CD4-positive, alpha-beta T cell (primary cell): ENCODE results near the gene SFMBT1. TPM values are rescaled to one million over a fixed set of nuclear protein-coding genes. Genes with fewer than 3 reads are reported as not detected.

Experiments
- ATAC-seq: fragments of 200-7000 bp; cut with Tn5 transposase; one replicate; pipeline ENCODE4 v1.10.0; 2022; ENCODE audit warnings: mild to moderate bottlenecking; ENCODE audit not compliant: poor library complexity
- CTCF ChIA-PET: fragments of 350-600 bp; sonication (Branson Sonifier 250); formaldehyde crosslinking; loops from one replicate; lab custom pipeline; 2021; ENCODE audit warnings: antibody characterized with exemption, inconsistent platforms; lab: Charles Lee
- POLR2A ChIA-PET: fragments of 350-600 bp; sonication (Branson Sonifier 250); formaldehyde crosslinking; loops from one replicate; lab custom pipeline; 2021; ENCODE audit warnings: antibody characterized with exemption, inconsistent platforms; lab: Charles Lee
- DNase-seq, 14 experiments: peaks; one replicate each; pipeline ENCODE4 v3.0.0-alpha.2; 2013 to 2020; ENCODE audit warnings: mixed read lengths in 2 of 14
- H3K27ac ChIP-seq, 2 donors: one replicate each; pipeline versions ENCODE4 v1.5.1 to v1.7.0; 2013; ENCODE audit warnings: low read length in 2 of 2, low read depth in 1 of 2, mild to moderate bottlenecking in 1 of 2
- H3K27me3 ChIP-seq, 2 experiments: 1 replicate in 1 of 2; 2 replicates in 1 of 2; pipeline versions ENCODE4 v1.6.1 to v1.7.0; 2013; ENCODE audit warnings: low read length in 2 of 2, control low read depth in 1 of 2, mild to moderate bottlenecking in 1 of 2, moderate library complexity in 1 of 2; ENCODE audit not compliant: insufficient read depth in 2 of 2, control insufficient read depth in 1 of 2
- H3K36me3 ChIP-seq: one replicate; pipeline ENCODE4 v1.6.1; 2013; ENCODE audit warnings: low read length, control low read depth; ENCODE audit not compliant: insufficient read depth
- H3K4me1 ChIP-seq: one replicate; pipeline ENCODE4 v1.6.1; 2013; ENCODE audit warnings: low read length, control low read depth; ENCODE audit not compliant: insufficient read depth
- H3K4me3 ChIP-seq: one replicate; pipeline ENCODE4 v1.5.1; 2013; ENCODE audit warnings: mild to moderate bottlenecking, low read length, moderate library complexity
- H3K9me3 ChIP-seq, 2 experiments: 1 replicate in 1 of 2; 2 replicates in 1 of 2; pipeline versions ENCODE4 v1.6.1 to v1.7.0; 2013; ENCODE audit warnings: low read length in 2 of 2, mild to moderate bottlenecking in 2 of 2, control low read depth in 1 of 2, moderate library complexity in 1 of 2; ENCODE audit not compliant: control insufficient read depth in 1 of 2, insufficient read depth in 1 of 2
- H3K27ac Mint-ChIP-seq: one replicate; pipeline ENCODE4 v1.8.0; 2020; ENCODE audit warnings: mixed read lengths
- H3K27me3 Mint-ChIP-seq: one replicate; pipeline ENCODE4 v1.8.0; 2021; ENCODE audit warnings: mixed read lengths
- H3K36me3 Mint-ChIP-seq: one replicate; pipeline ENCODE4 v1.8.0; 2021; ENCODE audit warnings: low read depth, mixed read lengths
- H3K4me1 Mint-ChIP-seq: one replicate; pipeline ENCODE4 v1.8.0; 2021; ENCODE audit warnings: low read depth, mixed read lengths
- H3K4me3 Mint-ChIP-seq: one replicate; pipeline ENCODE4 v1.8.0; 2020; ENCODE audit warnings: mild to moderate bottlenecking, mixed read lengths
- H3K9me3 Mint-ChIP-seq: one replicate; pipeline ENCODE4 v1.8.0; 2020; ENCODE audit warnings: mixed read lengths
- intact Hi-C, 2 experiments: fragments of 100-400 bp; cut with DNase I in 1 of 2; cut with micrococcal nuclease in 1 of 2; formaldehyde crosslinking; loops; one replicate each; pipeline versions ENCODE4 v1.15.1 to v1.9.0; 2023 to 2025; cut with DNase I, micrococcal nuclease
- total RNA-seq, 174 experiments: library from RNA in 2 of 174; stranded (reverse) in 2 of 174; gene quantifications; one replicate each; pipeline ENCODE4 v1.2.3 and lab custom pipeline; 2021 to 2026
- TF ChIP-seq, protein P1 (sequence below): fragments of 200-600 bp; IDR thresholded peaks from one replicate; pipeline ENCODE4 v1.8.0; 2022; ENCODE audit warnings: antibody characterized with exemption, mild to moderate bottlenecking

Gene SFMBT1
- total RNA-seq, 2 experiments from 2014 or later, result 54.3 to 55.9 TPM

- Histone ChIP-seq H3K4me1 (peaks cover 34% of the 10 kb centered on the region), H3K27ac (peak overlapping the region; percentile 69 to 88), H3K36me3 (no peaks in the 10 kb centered on the region), H3K9me3 (no peaks in the 10 kb centered on the region), H3K27me3 (no peaks in the 10 kb centered on the region), H3K4me3 (peak overlapping the region; percentile 91)
- DNase-seq (peak; percentile 33 to 92 (median 62)), ATAC-seq (peak; percentile 51)
- ChIA-PET POLR2A (interaction anchor here (0.6 to 5.6 kb wide), 22 partner anchors 11 to 302 kb away, joined by 3 to 129 read pairs (median 5); partner anchors contain the start of genes DCP1A, PRKCD and STIMATE), CTCF (interaction anchor here (0.8 to 2.9 kb wide), 4 partner anchors 38 to 153 kb away, joined by 3 to 15 read pairs (median 4); no protein-coding TSS in a partner anchor)
- Mint-ChIP-seq H3K27ac (peak overlapping the region; percentile 99), H3K36me3 (peaks cover 13% of the 10 kb centered on the region), H3K4me1 (peaks cover 59% of the 10 kb centered on the region), H3K4me3 (peak overlapping the region; percentile 95), H3K9me3 (no peaks in the 10 kb centered on the region), H3K27me3 (peaks cover 3% of the 10 kb centered on the region)
- intact Hi-C loops, result loop anchor here (1.0 to 5.0 kb wide), 6 partner anchors 27 to 358 kb away; partner anchors contain the start of genes GNL3 (in 1 of the 2), PBRM1 (in 1 of the 2) and STIMATE (in 1 of the 2)
- TF ChIP-seq, protein P1, sequence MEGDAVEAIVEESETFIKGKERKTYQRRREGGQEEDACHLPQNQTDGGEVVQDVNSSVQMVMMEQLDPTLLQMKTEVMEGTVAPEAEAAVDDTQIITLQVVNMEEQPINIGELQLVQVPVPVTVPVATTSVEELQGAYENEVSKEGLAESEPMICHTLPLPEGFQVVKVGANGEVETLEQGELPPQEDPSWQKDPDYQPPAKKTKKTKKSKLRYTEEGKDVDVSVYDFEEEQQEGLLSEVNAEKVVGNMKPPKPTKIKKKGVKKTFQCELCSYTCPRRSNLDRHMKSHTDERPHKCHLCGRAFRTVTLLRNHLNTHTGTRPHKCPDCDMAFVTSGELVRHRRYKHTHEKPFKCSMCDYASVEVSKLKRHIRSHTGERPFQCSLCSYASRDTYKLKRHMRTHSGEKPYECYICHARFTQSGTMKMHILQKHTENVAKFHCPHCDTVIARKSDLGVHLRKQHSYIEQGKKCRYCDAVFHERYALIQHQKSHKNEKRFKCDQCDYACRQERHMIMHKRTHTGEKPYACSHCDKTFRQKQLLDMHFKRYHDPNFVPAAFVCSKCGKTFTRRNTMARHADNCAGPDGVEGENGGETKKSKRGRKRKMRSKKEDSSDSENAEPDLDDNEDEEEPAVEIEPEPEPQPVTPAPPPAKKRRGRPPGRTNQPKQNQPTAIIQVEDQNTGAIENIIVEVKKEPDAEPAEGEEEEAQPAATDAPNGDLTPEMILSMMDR, result no peak
Observed at GRCh38 chr3:53044711-53045517, 959 bp downstream of the SFMBT1 start.

DNA sequence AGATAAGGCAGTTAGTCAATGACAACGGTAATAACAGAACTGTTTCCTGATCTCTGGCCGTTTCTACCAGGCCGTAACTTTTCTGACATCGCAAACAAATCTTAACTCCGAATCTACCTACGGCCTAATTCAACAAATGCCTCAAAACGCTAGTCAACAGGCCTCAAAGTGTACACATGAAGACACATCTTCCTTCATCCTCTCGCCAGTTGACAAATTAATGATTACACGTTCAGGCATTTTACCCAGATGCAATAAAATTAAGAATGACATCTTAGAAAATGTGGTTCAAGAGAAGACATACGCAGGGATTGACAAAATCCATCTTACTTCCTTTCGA lies 1.5 kb downstream of the SFMBT1 start:
- Mint-ChIP-seq H3K4me1 (peaks cover 64% of the 10 kb centered on the region), H3K27ac (peak overlapping the region; percentile 99), H3K36me3 (peaks cover 13% of the 10 kb centered on the region), H3K9me3 (no peaks in the 10 kb centered on the region), H3K4me3 (peak overlapping the region; percentile 95), H3K27me3 (peaks cover 3% of the 10 kb centered on the region)
- ChIA-PET POLR2A (interaction anchor here (0.8 to 5.6 kb wide), 16 partner anchors 11 to 303 kb away, joined by 3 to 129 read pairs (median 5); partner anchors contain the start of gene DCP1A), CTCF (interaction anchor here (1.1 kb wide), 1 partner anchor 38 kb away, joined by 3 read pairs; no protein-coding TSS in a partner anchor)
- Histone ChIP-seq H3K36me3 (no peaks in the 10 kb centered on the region), H3K9me3 (no peaks in the 10 kb centered on the region), H3K4me1 (peaks cover 38% of the 10 kb centered on the region), H3K4me3 (peak overlapping the region; percentile 91), H3K27me3 (no peaks in the 10 kb centered on the region), H3K27ac (peak overlapping the region; percentile 69 to 88)
- DNase-seq (peak in 2 of 14 experiments; percentile 5 to 12), ATAC-seq (no peak)
- intact Hi-C loops, result loop anchor here (1.0 to 5.0 kb wide), 4 partner anchors 28 to 147 kb away; partner anchors contain the start of gene STIMATE (in 1 of the 2)
- TF ChIP-seq, protein P1, result no peak

DNA sequence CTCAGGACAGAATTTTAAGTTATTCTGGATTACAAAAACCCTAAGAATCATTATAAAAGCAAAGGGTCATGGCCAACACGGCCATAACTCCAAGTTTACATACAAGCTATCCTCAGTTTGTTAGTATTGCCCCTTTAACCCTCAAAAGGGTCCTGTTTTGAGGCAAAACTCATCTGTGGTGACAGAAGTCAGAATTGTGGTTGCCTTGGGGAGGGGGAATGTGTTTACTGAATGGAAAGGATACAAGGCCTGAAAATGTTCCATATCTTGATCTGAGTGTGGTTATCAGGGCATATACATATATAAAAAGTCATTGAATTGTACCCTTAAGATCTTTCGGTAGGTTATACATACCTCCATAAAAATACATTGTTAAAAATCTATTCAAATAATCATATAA lies 2.1 kb downstream of the SFMBT1 start:
- CTCF ChIA-PET, result no interaction called here
- peaks cover 43% of the 10 kb centered on the region for H3K4me1 ChIP-seq
- peaks cover 13% of the 10 kb centered on the region for H3K36me3 Mint-ChIP-seq
- POLR2A ChIA-PET, result interaction anchor here (0.7 to 5.6 kb wide), 11 partner anchors 10 to 145 kb away, joined by 3 to 129 read pairs (median 5); no protein-coding TSS in a partner anchor
- H3K27me3 ChIP-seq, result no peaks in the 10 kb centered on the region
- H3K4me3 ChIP-seq, result peak overlapping the region; percentile 91
- ATAC-seq (no peak), DNase-seq (peak in 1 of 14 experiments; percentile 32)
- H3K9me3 Mint-ChIP-seq, result no peaks in the 10 kb centered on the region
- H3K36me3 ChIP-seq, result no peaks in the 10 kb centered on the region
- TF ChIP-seq, protein P1, result no peak
- H3K27ac Mint-ChIP-seq, result peak overlapping the region; percentile 99
- H3K27ac ChIP-seq, result peak overlapping the region in 1 of 2 donors; percentile 33
- H3K27me3 Mint-ChIP-seq, result peaks cover 3% of the 10 kb centered on the region
- peaks cover 70% of the 10 kb centered on the region for H3K4me1 Mint-ChIP-seq
- H3K9me3 ChIP-seq, result no peaks in the 10 kb centered on the region
- intact Hi-C loops, result loop anchor here (1.0 to 5.0 kb wide), 4 partner anchors 29 to 146 kb away; partner anchors contain the start of gene STIMATE (in 1 of the 2)
- peak overlapping the region; percentile 95 for H3K4me3 Mint-ChIP-seq
